GM19397 (cell line): ENCODE data around the gene FKBP15.

Experiments
- ATAC-seq: cut with Tn5 transposase; IDR thresholded peaks from one replicate; pipeline ENCODE4 v1.9.1; 2021; ENCODE audit warnings: mild to moderate bottlenecking, moderate library complexity; ENCODE audit not compliant: unreplicated experiment

FKBP15 gene

GRCh38 chr9:113231701-113232100 is 10.6 kb upstream of the FKBP15 start:
- ATAC-seq = no peak

GRCh38 chr9:113228130-113228665 is 7.1 kb upstream of the FKBP15 start:
- ATAC-seq = no peak

GRCh38 chr9:113227436-113227835 is 6.4 kb upstream of the FKBP15 start:
- ATAC-seq = no peak

GRCh38 chr9:113223963-113224362 is 2.9 kb upstream of the FKBP15 start:
- ATAC-seq = no peak

- ATAC-seq = no peak
Observed at GRCh38 chr9:113222482-113222841, 1.4 kb upstream of the FKBP15 start.

GRCh38 chr9:113221800-113222481 is 864 bp upstream of the FKBP15 start:
- no peak for ATAC-seq

- ATAC-seq = no peak
Observed at GRCh38 chr9:113220467-113221002, 542 bp downstream of the FKBP15 start.

- peak; percentile 54 for ATAC-seq
Observed at GRCh38 chr9:113219969-113220368, 1.1 kb downstream of the FKBP15 start.

GRCh38 chr9:113219186-113219936 is 1.7 kb downstream of the FKBP15 start:
- no peak for ATAC-seq

GRCh38 chr9:113216406-113216805 is 4.7 kb downstream of the FKBP15 start:
- ATAC-seq = no peak

GRCh38 chr9:113215132-113215531 is 5.9 kb downstream of the FKBP15 start:
- ATAC-seq = no peak

GRCh38 chr9:113210815-113211214 is 10.3 kb downstream of the FKBP15 start:
- no peak for ATAC-seq

GRCh38 chr9:113205861-113206260 is 15.2 kb downstream of the FKBP15 start:
- no peak for ATAC-seq

- ATAC-seq = no peak
Observed at GRCh38 chr9:113205432-113205831, 15.6 kb downstream of the FKBP15 start.

- ATAC-seq = no peak
Observed at GRCh38 chr9:113199683-113200329, 21.3 kb downstream of the FKBP15 start.

- ATAC-seq = no peak
Observed at GRCh38 chr9:113192455-113192854, 28.6 kb downstream of the FKBP15 start.

GRCh38 chr9:113187929-113188595 is 33.0 kb downstream of the FKBP15 start:
- no peak for ATAC-seq

- no peak for ATAC-seq
Observed at GRCh38 chr9:113186137-113186755, 34.8 kb downstream of the FKBP15 start.

- ATAC-seq = no peak
Observed at GRCh38 chr9:113185271-113185670, 35.8 kb downstream of the FKBP15 start.

GRCh38 chr9:113184539-113184938 is 36.5 kb downstream of the FKBP15 start:
- no peak for ATAC-seq
